SK-N-SH treated with all-trans-retinoic acid at 6 μM for 48 hours (cell line): Measurements from ENCODE around the gene ZNF773.

ENCODE experiments used
- BACH2 ChIP-seq: fragments of 250-450 bp; sonication (Bioruptor Pico); IDR thresholded peaks from 2 replicates; pipeline ENCODE4 v1.9.0; 2021; ENCODE audit warnings: mild to moderate bottlenecking, borderline replicate concordance
- CREB5 ChIP-seq: fragments of 250-450 bp; sonication (Bioruptor Pico); IDR thresholded peaks from 2 replicates; pipeline ENCODE4 v1.5.1; 2020; ENCODE audit warnings: low read depth, mild to moderate bottlenecking, moderate library complexity
- CSDC2 ChIP-seq: fragments of 250-450 bp; sonication (Bioruptor Pico); IDR thresholded peaks from 2 replicates; pipeline ENCODE4 v1.5.0; 2020; ENCODE audit warnings: mild to moderate bottlenecking, moderate library complexity
- CSRNP3 ChIP-seq: fragments of 250-450 bp; sonication (Bioruptor Pico); IDR thresholded peaks from 2 replicates; pipeline ENCODE4 v1.5.1; 2021; ENCODE audit warnings: mild to moderate bottlenecking, moderate library complexity
- ESRRG ChIP-seq: fragments of 250-450 bp; sonication (Bioruptor Pico); IDR thresholded peaks from 2 replicates; pipeline ENCODE4 v1.6.1; 2021; ENCODE audit warnings: mild to moderate bottlenecking
- OSR1 ChIP-seq: fragments of 250-450 bp; sonication (Bioruptor Pico); IDR thresholded peaks from 2 replicates; pipeline ENCODE4 v1.8.0; 2022; ENCODE audit warnings: moderate library complexity, mild to moderate bottlenecking, inconsistent platforms
- PATZ1 ChIP-seq: fragments of 250-450 bp; sonication (Bioruptor Pico); IDR thresholded peaks from 2 replicates; pipeline ENCODE4 v1.8.0; 2020; ENCODE audit warnings: mild to moderate bottlenecking, moderate library complexity, borderline replicate concordance
- POU6F1 ChIP-seq: fragments of 250-450 bp; sonication (Bioruptor Pico); IDR thresholded peaks from 2 replicates; pipeline ENCODE4 v1.8.0; 2021; ENCODE audit warnings: low read depth, mild to moderate bottlenecking, moderate library complexity, borderline replicate concordance
- RARB ChIP-seq: fragments of 250-450 bp; sonication (Bioruptor Pico); IDR thresholded peaks from 2 replicates; pipeline ENCODE4 v1.8.0; 2021; ENCODE audit warnings: mild to moderate bottlenecking, moderate library complexity
- SNAI2 ChIP-seq: fragments of 250-450 bp; sonication (Bioruptor Pico); IDR thresholded peaks from 2 replicates; pipeline ENCODE4 v1.5.0; 2020; ENCODE audit warnings: mild to moderate bottlenecking, moderate library complexity
- ZC3H10 ChIP-seq: fragments of 250-450 bp; sonication (Bioruptor Pico); IDR thresholded peaks from 2 replicates; pipeline ENCODE4 v1.5.1; 2021; ENCODE audit warnings: mild to moderate bottlenecking, moderate library complexity
- ZFP3 ChIP-seq: fragments of 250-450 bp; sonication (Bioruptor Pico); IDR thresholded peaks from 2 replicates; pipeline ENCODE4 v1.5.0; 2020; ENCODE audit warnings: mild to moderate bottlenecking, moderate library complexity
- ZFP30 ChIP-seq: fragments of 450-650 bp; formaldehyde crosslinking; IDR thresholded peaks from 2 replicates; pipeline ENCODE4 v1.5.0; 2022; ENCODE audit warnings: mild to moderate bottlenecking, moderate library complexity
- ZNF70 ChIP-seq: fragments of 450-650 bp; formaldehyde crosslinking; IDR thresholded peaks from 2 replicates; pipeline ENCODE4 v1.5.0; 2020; ENCODE audit warnings: mild to moderate bottlenecking, moderate library complexity

- no peak for TF ChIP-seq ZFP3 (CRISPR knock-in tag)
- no peak for TF ChIP-seq ZFP30 (CRISPR knock-in tag)
- TF ChIP-seq ZC3H10 (CRISPR knock-in tag): no peak
- no peak for TF ChIP-seq SNAI2 (CRISPR knock-in tag)
- TF ChIP-seq BACH2 (CRISPR knock-in tag): no peak
- TF ChIP-seq POU6F1 (CRISPR knock-in tag): no peak
- TF ChIP-seq CSRNP3: no peak
- no peak for TF ChIP-seq RARB (CRISPR knock-in tag)
- no peak for TF ChIP-seq ESRRG (CRISPR knock-in tag)
- TF ChIP-seq OSR1 (CRISPR knock-in tag): no peak
- TF ChIP-seq ZNF70: no peak
- no peak for TF ChIP-seq CREB5
- no peak for TF ChIP-seq PATZ1
- no peak for TF ChIP-seq CSDC2
Observed at GRCh38 chr19:57546513-57546912, 46.8 kb downstream of the ZNF773 start.
